Measurements from ENCODE around the gene RIMBP3C.
"Not testable (repeated sequence)": the region's sequence is repeated elsewhere in the genome, so short reads cannot be mapped to it uniquely, and the experiment has no call there.

The RIMBP3C gene

GRCh38 chr22:21573750-21574494 is 22.7 kb upstream of the RIMBP3C start:
- no peak for DNase-seq

- DNase-seq, result no peak
Observed at GRCh38 chr22:21573293-21573734, 22.1 kb upstream of the RIMBP3C start.

GRCh38 chr22:21571679-21572078 is 20.4 kb upstream of the RIMBP3C start:
- DNase-seq, result no peak

GRCh38 chr22:21570398-21570797 is 19.1 kb upstream of the RIMBP3C start:
- DNase-seq, result no peak

- no peak for DNase-seq
Observed at GRCh38 chr22:21569459-21570170, 18.4 kb upstream of the RIMBP3C start.

- not testable (repeated sequence) for DNase-seq
Observed at GRCh38 chr22:21569076-21569427, 17.8 kb upstream of the RIMBP3C start.

GRCh38 chr22:21568347-21569075 is 17.2 kb upstream of the RIMBP3C start:
- no peak for DNase-seq

- DNase-seq, result peak; percentile 61
Observed at GRCh38 chr22:21567456-21568346, 16.4 kb upstream of the RIMBP3C start, which contains the start of gene UBE2L3. UBE2L3 (plus strand) TSS chr22:21567714; CDS start chr22:21567745, 31 bp downstream.

- no peak for DNase-seq
Observed at GRCh38 chr22:21564411-21564810, 13.2 kb upstream of the RIMBP3C start.

GRCh38 chr22:21563912-21564311 is 12.7 kb upstream of the RIMBP3C start:
- DNase-seq, result no peak

- not testable (repeated sequence) for DNase-seq
Observed at GRCh38 chr22:21560657-21561056, 9.4 kb upstream of the RIMBP3C start.

- DNase-seq, result not testable (repeated sequence)
Observed at GRCh38 chr22:21559345-21560125, 8.3 kb upstream of the RIMBP3C start.

- DNase-seq, result not testable (repeated sequence)
Observed at GRCh38 chr22:21550678-21551047, 598 bp downstream of the RIMBP3C start.

GRCh38 chr22:21550008-21550677 is 1.1 kb downstream of the RIMBP3C start:
- not testable (repeated sequence) for DNase-seq

- not testable (repeated sequence) for DNase-seq
Observed at GRCh38 chr22:21549558-21549957, 1.7 kb downstream of the RIMBP3C start.

GRCh38 chr22:21544432-21545322 is 6.6 kb downstream of the RIMBP3C start:
- DNase-seq, result not testable (repeated sequence)

- not testable (repeated sequence) for DNase-seq
Observed at GRCh38 chr22:21539862-21540261, 11.4 kb downstream of the RIMBP3C start.

- DNase-seq, result not testable (repeated sequence)
Observed at GRCh38 chr22:21532863-21533648, 18.2 kb downstream of the RIMBP3C start.

- DNase-seq, result not testable (repeated sequence)
Observed at GRCh38 chr22:21531525-21531924, 19.7 kb downstream of the RIMBP3C start.
